Left lung (tissue), 10 donors: ENCODE measurements around the gene SH3PXD2A. TPM values are rescaled to one million over a fixed set of nuclear protein-coding genes. Genes with fewer than 3 reads are reported as not detected.

ENCODE experiments used
- ATAC-seq: fragments of 200-7000 bp; cut with Tn5 transposase; one replicate; pipeline ENCODE4 v1.9.1; 2020; ENCODE audit warnings: moderate library complexity
- DNase-seq, 4 donors: peaks; one replicate each; pipeline ENCODE4 v3.0.0-alpha.2; 2013 to 2020
- H3K27ac ChIP-seq, 2 donors: fragments of 200-600 bp; sonication (generic) in 1 of 2; one replicate each; pipeline versions ENCODE4 v1.5.0 to v1.8.0; 2020 to 2021
- H3K27me3 ChIP-seq, 2 donors: fragments of 200-600 bp; sonication (generic) in 1 of 2; one replicate each; pipeline versions ENCODE4 v1.5.0 to v1.8.0; 2020 to 2021
- H3K36me3 ChIP-seq, 2 donors: fragments of 200-600 bp; sonication (generic) in 1 of 2; one replicate each; pipeline versions ENCODE4 v1.5.0 to v1.8.0; 2020 to 2021
- H3K4me1 ChIP-seq, 2 donors: fragments of 200-600 bp; one replicate each; pipeline ENCODE4 v1.8.0; 2021
- H3K4me3 ChIP-seq, 2 donors: fragments of 200-600 bp; sonication (generic) in 1 of 2; one replicate each; pipeline versions ENCODE4 v1.5.0 to v1.8.0; 2020 to 2021; ENCODE audit warnings: mild to moderate bottlenecking in 1 of 2
- H3K9me3 ChIP-seq, 2 donors: fragments of 200-600 bp; sonication (generic) in 1 of 2; one replicate each; pipeline versions ENCODE4 v1.5.0 to v1.8.0; 2020 to 2021
- intact Hi-C, 2 donors: fragments of 100-400 bp; cut with DNase I; formaldehyde crosslinking; loops; one replicate each; pipeline versions ENCODE4 v1.11.2 to v1.14.2; 2022
- polyA plus RNA-seq, 6 donors: library from polyadenylated mRNA; unstranded; fragments of 120-200 nt; gene quantifications; one replicate each; pipeline ENCODE4 v1.2.1, GENCODE V29; 2013; ENCODE audit not compliant: insufficient read length in 6 of 6
- total RNA-seq, 2 donors: library from RNA; stranded (reverse); fragmentation: NEBNext Ultra II Directional; extraction: Animal tissue kit (Norgen Biotek cat#: 25700); gene quantifications; one replicate each; pipeline ENCODE4 v1.2.1, GENCODE V29; 2021
- TF ChIP-seq, protein P1 (sequence below), 2 donors: fragments of 200-600 bp; sonication (generic) in 1 of 2; IDR thresholded peaks; one replicate each; pipeline versions ENCODE4 v1.5.0 to v1.8.0; 2021; ENCODE audit warnings: antibody characterized with exemption in 2 of 2
- donor health status: DM: no; HTN: yes; CAD: no.
- donor health status: DM: no; HTN: no; CAD: no.

SH3PXD2A gene
- total and polyA plus RNA-seq, 8 donors: 44.8 to 117 (median 91.7) TPM

DNA sequence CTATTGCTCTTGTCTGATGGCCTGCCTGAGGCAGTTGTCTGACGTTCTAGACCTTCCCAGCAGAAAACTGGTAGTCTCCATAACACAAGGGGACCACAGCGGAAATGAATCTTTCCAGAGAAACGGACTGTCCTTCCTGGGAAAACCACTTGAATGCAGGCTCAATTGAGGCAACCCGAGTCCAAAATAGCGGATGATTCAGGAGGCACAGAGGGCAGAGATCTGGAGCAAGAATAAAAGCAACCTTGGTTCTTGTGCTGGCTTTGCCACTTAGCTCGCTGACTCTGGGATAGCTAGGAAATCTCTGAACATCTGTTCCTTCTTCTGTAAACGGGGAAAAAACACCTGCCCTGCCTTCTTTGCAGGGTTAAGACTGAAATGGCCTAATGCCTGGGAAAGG is 183.0 kb downstream of the SH3PXD2A start:
- Histone ChIP-seq H3K27ac (peak overlapping the region in 1 of 2 donors; percentile 39), H3K27me3 (no peaks in the 10 kb centered on the region), H3K36me3 (no peaks in the 10 kb centered on the region), H3K4me3 (no peak overlapping the region), H3K9me3 (no peaks in the 10 kb centered on the region), H3K4me1 (peaks cover 7 to 35% of the 10 kb centered on the region in 2 donors)
- DNase-seq: no peak
- intact Hi-C loops: no loop called here
- no peak for ATAC-seq
- TF ChIP-seq, protein P1, sequence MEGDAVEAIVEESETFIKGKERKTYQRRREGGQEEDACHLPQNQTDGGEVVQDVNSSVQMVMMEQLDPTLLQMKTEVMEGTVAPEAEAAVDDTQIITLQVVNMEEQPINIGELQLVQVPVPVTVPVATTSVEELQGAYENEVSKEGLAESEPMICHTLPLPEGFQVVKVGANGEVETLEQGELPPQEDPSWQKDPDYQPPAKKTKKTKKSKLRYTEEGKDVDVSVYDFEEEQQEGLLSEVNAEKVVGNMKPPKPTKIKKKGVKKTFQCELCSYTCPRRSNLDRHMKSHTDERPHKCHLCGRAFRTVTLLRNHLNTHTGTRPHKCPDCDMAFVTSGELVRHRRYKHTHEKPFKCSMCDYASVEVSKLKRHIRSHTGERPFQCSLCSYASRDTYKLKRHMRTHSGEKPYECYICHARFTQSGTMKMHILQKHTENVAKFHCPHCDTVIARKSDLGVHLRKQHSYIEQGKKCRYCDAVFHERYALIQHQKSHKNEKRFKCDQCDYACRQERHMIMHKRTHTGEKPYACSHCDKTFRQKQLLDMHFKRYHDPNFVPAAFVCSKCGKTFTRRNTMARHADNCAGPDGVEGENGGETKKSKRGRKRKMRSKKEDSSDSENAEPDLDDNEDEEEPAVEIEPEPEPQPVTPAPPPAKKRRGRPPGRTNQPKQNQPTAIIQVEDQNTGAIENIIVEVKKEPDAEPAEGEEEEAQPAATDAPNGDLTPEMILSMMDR (IDR thresholded peaks at IDR 0.05): no peak

DNA sequence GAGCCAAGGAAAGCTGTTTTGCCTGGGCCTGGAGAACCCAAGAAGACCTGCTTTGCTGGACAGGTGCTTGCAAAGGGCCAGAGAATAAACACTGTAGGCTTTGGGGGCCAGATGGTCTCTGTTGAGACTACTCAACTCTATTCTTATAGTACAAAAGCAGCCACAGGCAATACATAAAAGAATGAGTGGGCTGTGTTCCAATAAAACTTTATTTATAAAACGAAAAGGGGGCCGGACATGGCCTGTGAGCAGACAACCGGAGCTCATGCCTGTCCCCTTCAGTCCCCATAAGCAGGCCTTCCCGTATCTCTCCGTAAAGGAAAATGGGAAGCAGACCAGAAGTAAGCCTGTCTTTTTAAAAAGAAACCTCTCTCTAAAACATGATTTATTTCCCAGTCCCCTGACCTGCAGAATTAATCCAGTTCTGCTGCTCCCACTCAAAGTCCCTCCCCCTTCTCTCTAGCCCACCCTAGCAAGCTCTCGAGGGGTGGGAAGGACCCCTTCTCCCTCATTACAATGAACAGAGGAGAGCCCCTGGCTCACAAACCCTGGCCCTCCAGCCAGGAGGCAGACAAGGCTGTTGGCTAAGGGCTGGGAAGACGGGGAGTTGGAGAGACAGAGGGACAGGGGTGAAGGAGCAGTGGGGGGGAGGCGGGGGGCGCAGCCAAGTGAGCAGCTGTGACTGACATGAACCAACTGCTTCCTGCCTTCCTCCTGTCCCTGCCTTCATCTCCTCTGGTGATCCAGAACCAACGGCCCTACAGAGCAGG is 184.1 kb downstream of the SH3PXD2A start:
- Histone ChIP-seq H3K27ac (peak overlapping the region in 1 of 2 donors; percentile 7), H3K36me3 (no peaks in the 10 kb centered on the region), H3K27me3 (no peaks in the 10 kb centered on the region), H3K9me3 (no peaks in the 10 kb centered on the region), H3K4me3 (no peak overlapping the region), H3K4me1 (peaks cover 11 to 28% of the 10 kb centered on the region in 2 donors)
- TF ChIP-seq, protein P1 (IDR thresholded peaks at IDR 0.05): no peak
- intact Hi-C loops: no loop called here
- DNase-seq (peak in 2 of 4 donors; percentile 91 to 94), ATAC-seq (no peak)

DNA sequence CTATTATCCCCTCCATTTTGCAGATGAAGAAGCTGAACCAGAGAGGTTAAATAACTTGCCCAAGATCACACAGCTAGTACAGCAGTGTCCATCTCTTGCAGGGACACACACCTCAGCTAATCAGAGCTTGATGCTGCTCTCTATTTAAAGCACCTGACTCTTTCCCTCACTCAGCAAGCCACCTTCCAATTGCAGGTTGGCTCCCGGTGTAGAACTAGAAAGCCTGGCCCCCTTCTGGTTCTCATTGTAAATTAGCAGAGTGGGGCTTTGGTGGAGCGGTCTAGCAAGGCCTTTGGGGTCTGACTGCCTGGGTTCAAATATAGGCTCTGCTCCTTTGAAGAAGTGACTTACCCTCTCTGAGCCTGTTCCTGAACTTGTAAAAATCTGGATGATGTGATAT is 185.4 kb downstream of the SH3PXD2A start:
- Histone ChIP-seq H3K27me3 (no peaks in the 10 kb centered on the region), H3K4me1 (peaks cover 6 to 25% of the 10 kb centered on the region in 2 donors), H3K4me3 (no peak overlapping the region), H3K9me3 (no peaks in the 10 kb centered on the region), H3K27ac (no peak overlapping the region), H3K36me3 (no peaks in the 10 kb centered on the region)
- TF ChIP-seq, protein P1 (IDR thresholded peaks at IDR 0.05): no peak
- ATAC-seq (no peak), DNase-seq (no peak)
- intact Hi-C loops: no loop called here

DNA sequence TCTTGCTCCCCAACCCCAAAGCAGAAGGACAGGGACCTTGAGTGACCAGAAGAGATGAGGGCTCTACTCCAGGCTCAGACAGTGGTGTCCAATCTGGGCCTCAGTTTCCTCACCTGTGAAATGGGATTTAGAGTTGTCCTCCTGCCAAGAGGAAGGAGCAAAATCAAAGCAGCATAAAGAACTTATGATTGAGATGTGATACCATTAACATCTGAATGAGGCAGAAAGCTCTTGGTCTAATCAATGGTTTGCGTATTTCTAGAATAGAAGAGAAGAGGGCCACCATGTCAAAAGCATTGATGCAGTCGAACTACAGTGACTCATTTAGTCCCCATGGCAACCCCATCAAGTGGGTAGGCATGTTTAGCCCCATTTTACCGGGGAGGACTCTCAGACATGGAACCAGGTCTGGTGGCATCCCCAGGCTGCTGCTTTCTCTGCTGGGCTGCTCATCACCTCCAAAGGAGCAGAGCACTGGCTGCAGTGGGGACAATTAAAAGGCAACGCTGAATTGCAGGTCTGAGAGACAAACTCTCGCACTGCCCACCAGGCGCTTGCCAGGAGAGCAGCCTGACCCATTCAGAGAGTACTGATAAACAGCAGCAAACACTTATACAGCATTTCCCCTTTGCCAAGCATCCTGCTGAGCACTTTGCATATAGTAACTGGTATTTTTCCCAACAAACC is 186.0 kb downstream of the SH3PXD2A start:
- H3K9me3 ChIP-seq: no peaks in the 10 kb centered on the region
- H3K4me3 ChIP-seq: no peak overlapping the region
- H3K27me3 ChIP-seq: no peaks in the 10 kb centered on the region
- intact Hi-C loops: no loop called here
- H3K4me1 ChIP-seq: peaks cover 6 to 25% of the 10 kb centered on the region in 2 donors
- H3K27ac ChIP-seq: peak overlapping the region; percentile 3 to 19
- TF ChIP-seq, protein P1 (IDR thresholded peaks at IDR 0.05): no peak
- no peaks in the 10 kb centered on the region for H3K36me3 ChIP-seq
- ATAC-seq (no peak), DNase-seq (no peak)
